H1 (cell line): ENCODE data around the gene KRTAP26-1. TPM values are rescaled to one million over a fixed set of nuclear protein-coding genes. Genes with fewer than 3 reads are reported as not detected.

ENCODE experiments used
- CTCF ChIA-PET: fragments of 300-600 bp; sonication (Branson Sonifier 250); formaldehyde crosslinking; loops from one replicate; lab custom pipeline; 2021; ENCODE audit not compliant: partially characterized antibody; lab: Charles Lee
- POLR2A ChIA-PET: fragments of 300-600 bp; sonication (Branson Sonifier 250); formaldehyde crosslinking; loops from one replicate; lab custom pipeline; 2021; ENCODE audit warnings: inconsistent platforms; ENCODE audit not compliant: partially characterized antibody; lab: Charles Lee
- DNase-seq, 2 experiments: peaks; one replicate each; pipeline versions ENCODE4 v3.0.0 to v3.0.0-alpha.2; 2010 to 2022; ENCODE audit warnings: low spot score in 2 of 2, low read depth in 1 of 2, mixed read lengths in 1 of 2
- FAIRE-seq: peaks from 2 replicates; lab custom pipeline; 2011; peaks lifted over from hg19 to GRCh38; lab: Jason Lieb, UNC
- H2AFZ ChIP-seq: 2 replicates; pipeline ENCODE4 v1.8.1; 2012; ENCODE audit warnings: low read length, inconsistent platforms
- H2AK5ac ChIP-seq: 2 replicates; pipeline ENCODE4 v1.6.1; 2013; ENCODE audit warnings: low read depth, low read length
- H2BK120ac ChIP-seq: replicated peaks from 2 replicates; pipeline ENCODE3; 2013; ENCODE audit warnings: low read depth, low read length, inconsistent platforms
- H2BK12ac ChIP-seq: 2 replicates; pipeline ENCODE4 v1.6.1; 2013; ENCODE audit warnings: low read depth, low read length
- H2BK15ac ChIP-seq: 2 replicates; pipeline ENCODE4 v1.6.1; 2013; ENCODE audit warnings: low read length
- H2BK20ac ChIP-seq: 2 replicates; pipeline ENCODE4 v1.6.1; 2013; ENCODE audit warnings: low read length
- H2BK5ac ChIP-seq: 2 replicates; pipeline ENCODE4 v1.6.1; 2013; ENCODE audit warnings: low read depth, low read length
- H3K14ac ChIP-seq: 2 replicates; pipeline ENCODE4 v1.6.1; 2013; ENCODE audit warnings: inconsistent platforms; ENCODE audit not compliant: insufficient read length
- H3K18ac ChIP-seq: 2 replicates; pipeline ENCODE4 v1.6.1; 2013; ENCODE audit warnings: low read length; ENCODE audit errors: extremely low read depth
- H3K23ac ChIP-seq: 2 replicates; pipeline ENCODE4 v1.6.1; 2013; ENCODE audit warnings: inconsistent platforms; ENCODE audit not compliant: insufficient read length
- H3K23me2 ChIP-seq: 2 replicates; pipeline ENCODE4 v1.6.1; 2013; ENCODE audit warnings: low read depth, low read length
- H3K27ac ChIP-seq: 2 replicates; pipeline ENCODE4 v1.6.1; 2011; ENCODE audit warnings: low read depth, low read length, inconsistent platforms
- H3K27me3 ChIP-seq, 4 experiments: replicated peaks in 1 of 4; 1 replicate in 1 of 4; 2 replicates in 3 of 4; pipeline versions ENCODE4 v1.6.1 to v1.8.1; 2011 to 2013; ENCODE audit warnings: low read length in 3 of 4, mild to moderate bottlenecking in 3 of 4, inconsistent platforms in 2 of 4, mixed read lengths in 2 of 4, moderate library complexity in 1 of 4; ENCODE audit not compliant: control insufficient read depth in 3 of 4, insufficient read depth in 3 of 4; ENCODE audit errors: extremely low read depth in 1 of 4
- H3K36me3 ChIP-seq, 4 experiments: 2 replicates each; pipeline versions ENCODE4 v1.6.1 to v1.8.1; 2011 to 2013; ENCODE audit warnings: mild to moderate bottlenecking in 4 of 4, low read length in 3 of 4, moderate library complexity in 2 of 4, control low read depth in 1 of 4, inconsistent platforms in 1 of 4; ENCODE audit not compliant: insufficient read depth in 4 of 4, control insufficient read depth in 2 of 4
- H3K4ac ChIP-seq: replicated peaks from 2 replicates; pipeline ENCODE3; 2013; ENCODE audit warnings: low read length, low read depth, mixed read lengths, inconsistent platforms; ENCODE audit not compliant: insufficient read length
- H3K4me1 ChIP-seq, 4 experiments: replicated peaks in 1 of 4; 1 replicate in 1 of 4; 2 replicates in 3 of 4; pipeline versions ENCODE4 v1.6.1 to v1.8.1; 2011 to 2013; ENCODE audit warnings: low read length in 3 of 4, inconsistent platforms in 2 of 4, mixed read lengths in 1 of 4; ENCODE audit not compliant: insufficient read depth in 4 of 4, control insufficient read depth in 3 of 4
- H3K4me2 ChIP-seq, 2 experiments: 2 replicates each; pipeline versions ENCODE4 v1.6.1 to v1.8.1; 2011 to 2013; ENCODE audit warnings: low read depth in 2 of 2, low read length in 2 of 2, control low read depth in 1 of 2, inconsistent platforms in 1 of 2, mild to moderate bottlenecking in 1 of 2; ENCODE audit not compliant: insufficient read depth in 1 of 2
- H3K4me3 ChIP-seq, 4 experiments: fragments of 200-600, 300-600 bp in 1 of 4; sonication (generic), shearing (Covaris generic), sonication (Bioruptor Twin) in 1 of 4; 2 replicates each; pipeline versions ENCODE4 v1.5.1 to v1.8.1; 2011 to 2016; ENCODE audit warnings: low read length in 4 of 4, low read depth in 3 of 4, control low read depth in 2 of 4, inconsistent platforms in 2 of 4, mild to moderate bottlenecking in 2 of 4, mixed read lengths in 1 of 4, moderate library complexity in 1 of 4; ENCODE audit not compliant: insufficient read depth in 2 of 4; ENCODE audit errors: extremely low read depth in 1 of 4
- H3K56ac ChIP-seq: replicated peaks from 2 replicates; pipeline ENCODE3; 2013; ENCODE audit warnings: low read depth, mild to moderate bottlenecking, mixed read lengths, low read length, inconsistent platforms; ENCODE audit not compliant: insufficient read length
- H3K79me1 ChIP-seq: 2 replicates; pipeline ENCODE4 v1.6.1; 2013; ENCODE audit warnings: low read depth, low read length, control low read depth
- H3K79me2 ChIP-seq, 2 experiments: 2 replicates each; pipeline versions ENCODE4 v1.6.1 to v1.8.1; 2012 to 2013; ENCODE audit warnings: low read length in 2 of 2, mild to moderate bottlenecking in 2 of 2, inconsistent platforms in 1 of 2; ENCODE audit not compliant: insufficient read depth in 2 of 2, control insufficient read depth in 1 of 2
- H3K9ac ChIP-seq, 4 experiments: replicated peaks in 1 of 4; 1 replicate in 1 of 4; 2 replicates in 3 of 4; pipeline versions ENCODE4 v1.6.1 to v1.8.1; 2011 to 2013; ENCODE audit warnings: low read depth in 3 of 4, low read length in 3 of 4, control low read depth in 2 of 4, mild to moderate bottlenecking in 2 of 4, moderate library complexity in 2 of 4, inconsistent platforms in 1 of 4; ENCODE audit errors: extremely low read depth in 1 of 4
- H3K9me3 ChIP-seq, 2 experiments: 2 replicates each; pipeline versions ENCODE4 v1.6.1 to v1.8.1; 2012 to 2013; ENCODE audit warnings: mild to moderate bottlenecking in 2 of 2, moderate library complexity in 2 of 2, control low read depth in 1 of 2, inconsistent platforms in 1 of 2, low read depth in 1 of 2, low read length in 1 of 2, mixed read lengths in 1 of 2; ENCODE audit not compliant: insufficient read depth in 2 of 2
- H4K20me1 ChIP-seq, 2 experiments: replicated peaks in 1 of 2; 2 replicates each; pipeline versions ENCODE3 to v1.8.1; 2011 to 2013; ENCODE audit warnings: inconsistent platforms in 2 of 2, low read length in 2 of 2, mild to moderate bottlenecking in 1 of 2; ENCODE audit not compliant: insufficient read depth in 2 of 2, control insufficient read depth in 1 of 2
- H4K5ac ChIP-seq: 2 replicates; pipeline ENCODE4 v1.6.1; 2013; ENCODE audit warnings: low read length, low read depth, mixed read lengths, inconsistent platforms; ENCODE audit not compliant: insufficient read length
- H4K8ac ChIP-seq: 2 replicates; pipeline ENCODE4 v1.8.0; 2013; ENCODE audit warnings: mild to moderate bottlenecking, moderate library complexity, low read length, inconsistent platforms; ENCODE audit not compliant: insufficient read depth; ENCODE audit errors: extremely low read depth
- H4K91ac ChIP-seq: replicated peaks from 2 replicates; pipeline ENCODE3; 2013; ENCODE audit warnings: low read length, mixed read lengths, inconsistent platforms; ENCODE audit not compliant: insufficient read length
- RAD21 ChIP-seq, 2 experiments: IDR thresholded peaks in 1 of 2; conservative IDR thresholded peaks in 1 of 2; 2 replicates each; pipeline ENCODE4 v1.6.1; 2011; ENCODE audit warnings: low read depth in 2 of 2, low read length in 2 of 2, improper control_type of control experiment in 1 of 2, inconsistent platforms in 1 of 2, mild to moderate bottlenecking in 1 of 2, moderate library complexity in 1 of 2
- RBBP5 ChIP-seq: IDR thresholded peaks from 2 replicates; pipeline ENCODE4 v1.7.1; 2012; ENCODE audit warnings: low read depth, mild to moderate bottlenecking, inconsistent platforms, low read length, moderate library complexity, borderline replicate concordance
- SIRT6 ChIP-seq: IDR thresholded peaks from one replicate; pipeline ENCODE4 v1.7.1; 2012; ENCODE audit warnings: low read length, inconsistent platforms
- TBP ChIP-seq: IDR thresholded peaks from 2 replicates; pipeline ENCODE4 v1.6.1; 2011; ENCODE audit warnings: low read depth, low read length, improper control_type of control experiment
- WGBS, 2 experiments: shearing (Covaris generic) in 1 of 2; methylation state at CpG; one replicate each; pipeline versions ENCODE4 v1.1.6 to v1.1.7; 2013 to 2015; ENCODE audit warnings: low lambda C conversion rate in 2 of 2, mixed read lengths in 2 of 2, inconsistent platforms in 1 of 2, low coverage in 1 of 2, missing lambda C conversion rate in 1 of 2; ENCODE audit not compliant: insufficient replicate concordance in 2 of 2, insufficient coverage in 1 of 2, insufficient read length in 1 of 2; ENCODE audit errors: extremely low coverage in 1 of 2, missing lambda C conversion rate in 1 of 2; 5-methylcytosine and 5-hydroxymethylcytosine counted together
- polyA plus RNA-seq, 7 experiments: library from polyadenylated mRNA; depleted of rRNA in 3 of 7; stranded (reverse) in 5 of 7; unstranded in 2 of 7; fragments of >200 nt in 5 of 7; fragments of 200-250 nt in 2 of 7; gene quantifications; 1 replicate in 5 of 7; 2 replicates in 1 of 7; 4 replicates in 1 of 7; pipeline versions ENCODE4 v1.2.1 to v1.2.3, GENCODE V29; 2011 to 2013; ENCODE audit warnings: missing spikeins in 2 of 7, mixed read lengths in 2 of 7
- total RNA-seq: library from RNA; stranded (reverse); fragmentation: NEBNext Ultra II Directional; extraction: Animal tissue kit (Norgen Biotek cat#: 25700); gene quantifications from 2 replicates; pipeline ENCODE4 v1.2.1, GENCODE V29; 2021
- TF ChIP-seq, protein P1 (sequence below): IDR thresholded peaks from 2 replicates; pipeline ENCODE4 v1.6.1; 2011; ENCODE audit warnings: low read length, improper control_type of control experiment

KRTAP26-1 gene
- total and polyA plus RNA-seq, 2 of the 8 experiments (the other 6 are each of a cell fraction or from before 2014, with no cell fraction given) = not detected

GRCh38 chr21:30305136-30305535 is 15.0 kb downstream of the KRTAP26-1 start:
- no peaks in the 10 kb centered on the region for H3K79me2 ChIP-seq
- H3K4me2 ChIP-seq = no peak overlapping the region
- no peak overlapping the region for H3K27ac ChIP-seq
- no peak overlapping the region for H3K4ac ChIP-seq
- H4K20me1 ChIP-seq = no peaks in the 10 kb centered on the region
- H3K9ac ChIP-seq = no peak overlapping the region
- H3K4me3 ChIP-seq = no peak overlapping the region
- H4K8ac ChIP-seq = no peak overlapping the region
- no peak overlapping the region for H2BK20ac ChIP-seq
- H3K36me3 ChIP-seq = no peaks in the 10 kb centered on the region
- H2BK5ac ChIP-seq = no peak overlapping the region
- H2BK120ac ChIP-seq = no peak overlapping the region
- no peak overlapping the region for H2AFZ ChIP-seq
- no peak overlapping the region for H2BK12ac ChIP-seq
- no peak for TF ChIP-seq RBBP5
- TF ChIP-seq, protein P1, sequence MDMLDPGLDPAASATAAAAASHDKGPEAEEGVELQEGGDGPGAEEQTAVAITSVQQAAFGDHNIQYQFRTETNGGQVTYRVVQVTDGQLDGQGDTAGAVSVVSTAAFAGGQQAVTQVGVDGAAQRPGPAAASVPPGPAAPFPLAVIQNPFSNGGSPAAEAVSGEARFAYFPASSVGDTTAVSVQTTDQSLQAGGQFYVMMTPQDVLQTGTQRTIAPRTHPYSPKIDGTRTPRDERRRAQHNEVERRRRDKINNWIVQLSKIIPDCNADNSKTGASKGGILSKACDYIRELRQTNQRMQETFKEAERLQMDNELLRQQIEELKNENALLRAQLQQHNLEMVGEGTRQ = no peak
- no peak for TF ChIP-seq RAD21 (IDR thresholded peaks at IDR 0.05 in 1 of 2, conservative IDR thresholded peaks at IDR 0.05 in 1 of 2; ENCODE audit: low read depth in 2 of 2, low read length in 2 of 2)
- TF ChIP-seq TBP = no peak
- TF ChIP-seq SIRT6 = no peak
- H2BK15ac ChIP-seq = no peak overlapping the region
- H3K14ac ChIP-seq = no peak overlapping the region
- POLR2A ChIA-PET = no interaction called here
- no peak overlapping the region for H3K18ac ChIP-seq
- no peaks in the 10 kb centered on the region for H3K79me1 ChIP-seq
- WGBS, 2 experiments = 95% methylated on average over 1 of the region's 1 CpG; no CpG with 5 or more reads in 1 of the 2 experiments
- H4K5ac ChIP-seq = no peak overlapping the region
- no peaks in the 10 kb centered on the region for H3K23me2 ChIP-seq
- H2AK5ac ChIP-seq = no peak overlapping the region
- CTCF ChIA-PET = no interaction called here
- FAIRE-seq (no peak), DNase-seq (no peak)
- no peaks in the 10 kb centered on the region for H3K27me3 ChIP-seq
- no peaks in the 10 kb centered on the region for H3K9me3 ChIP-seq
- no peak overlapping the region for H3K56ac ChIP-seq
- H4K91ac ChIP-seq = no peak overlapping the region
- H3K4me1 ChIP-seq = no peaks in the 10 kb centered on the region
- no peak overlapping the region for H3K23ac ChIP-seq
